GM23338 (cell line): Measurements from ENCODE around the gene ZBTB24. TPM values are rescaled to one million over a fixed set of nuclear protein-coding genes. Genes with fewer than 3 reads are reported as not detected.
A peak's percentile ranks its signal among the peaks of the same experiment; 100 is the strongest.

ENCODE experiments used
- ATAC-seq: fragments of 200-7000 bp; cut with Tn5 transposase; 3 replicates; pipeline ENCODE4 v1.9.1; 2020
- DNase-seq: peaks from one replicate; pipeline ENCODE4 v3.0.0-alpha.2; 2015; ENCODE audit warnings: low spot score
- H2AFZ ChIP-seq: fragments of 200-600 bp; sonication (generic); 2 replicates; pipeline ENCODE4 v1.8.0; 2016; ENCODE audit warnings: antibody characterized with exemption, mild to moderate bottlenecking, moderate library complexity
- H3F3A ChIP-seq: fragments of 200-600 bp; sonication (generic); replicated peaks from 2 replicates; pipeline ENCODE4 v1.8.0; 2017; ENCODE audit warnings: antibody characterized with exemption, mixed run types, low read depth
- H3K27ac ChIP-seq: fragments of 200-600 bp; sonication (generic); 2 replicates; pipeline ENCODE4 v1.6.1; 2016; ENCODE audit warnings: low read depth
- H3K27me3 ChIP-seq: fragments of 200-600 bp; sonication (generic); 2 replicates; pipeline ENCODE4 v1.8.0; 2016; ENCODE audit warnings: mild to moderate bottlenecking, mixed run types, moderate library complexity; ENCODE audit not compliant: insufficient read depth
- H3K36me3 ChIP-seq: fragments of 200-600 bp; sonication (generic); 2 replicates; pipeline ENCODE4 v1.8.0; 2016; ENCODE audit warnings: mild to moderate bottlenecking; ENCODE audit not compliant: insufficient read depth
- H3K4me1 ChIP-seq: fragments of 200-600 bp; sonication (generic); 2 replicates; pipeline ENCODE4 v1.8.0; 2016; ENCODE audit warnings: mild to moderate bottlenecking, moderate library complexity; ENCODE audit not compliant: insufficient read depth
- H3K4me2 ChIP-seq: fragments of 200-600 bp; sonication (generic); 2 replicates; pipeline ENCODE4 v1.7.1; 2017; ENCODE audit warnings: mixed run types
- H3K4me3 ChIP-seq: fragments of 200-600 bp; sonication (generic); 2 replicates; pipeline ENCODE4 v1.6.1; 2016; ENCODE audit warnings: mixed run types
- H3K79me2 ChIP-seq: fragments of 200-600 bp; sonication (generic); replicated peaks from 2 replicates; pipeline ENCODE4 v1.8.0; 2017; ENCODE audit warnings: mild to moderate bottlenecking; ENCODE audit not compliant: insufficient read depth
- H3K9me2 ChIP-seq: fragments of 200-600 bp; sonication (generic); 2 replicates; pipeline ENCODE4 v1.8.0; 2017; ENCODE audit not compliant: insufficient read depth
- H4K20me1 ChIP-seq: fragments of 200-600 bp; sonication (generic); replicated peaks from 2 replicates; pipeline ENCODE4 v1.8.0; 2017; ENCODE audit warnings: mild to moderate bottlenecking; ENCODE audit not compliant: insufficient read depth
- H3K27ac Mint-ChIP-seq: 2 replicates; pipeline ENCODE4 v1.8.0; 2020; ENCODE audit warnings: inconsistent platforms, mild to moderate bottlenecking, moderate library complexity, mixed read lengths
- H3K27me3 Mint-ChIP-seq: 3 replicates; pipeline ENCODE4 v1.8.0; 2022; ENCODE audit warnings: low read depth, mild to moderate bottlenecking, moderate library complexity, mixed read lengths, inconsistent platforms; ENCODE audit not compliant: insufficient read depth, poor library complexity
- H3K36me3 Mint-ChIP-seq: 3 replicates; pipeline ENCODE4 v1.8.0; 2021; ENCODE audit warnings: low read depth, mild to moderate bottlenecking, inconsistent platforms, moderate library complexity, mixed read lengths
- H3K4me1 Mint-ChIP-seq: 3 replicates; pipeline ENCODE4 v1.8.0; 2020; ENCODE audit warnings: mild to moderate bottlenecking, inconsistent platforms, mixed read lengths
- H3K4me3 Mint-ChIP-seq: 3 replicates; pipeline ENCODE4 v1.8.0; 2021; ENCODE audit warnings: moderate library complexity, mild to moderate bottlenecking, inconsistent platforms, mixed read lengths
- H3K9me3 Mint-ChIP-seq: 3 replicates; pipeline ENCODE4 v1.8.0; 2020; ENCODE audit warnings: moderate library complexity, mild to moderate bottlenecking, inconsistent platforms, mixed read lengths
- EZH2 ChIP-seq: fragments of 200-600 bp; sonication (generic); IDR thresholded peaks from one replicate; pipeline ENCODE4 v1.8.0; 2017; ENCODE audit warnings: antibody characterized with exemption, mild to moderate bottlenecking, low read depth; ENCODE audit not compliant: unreplicated experiment
- EZH2phosphoT487 ChIP-seq: fragments of 200-600 bp; sonication (generic); IDR thresholded peaks from one replicate; pipeline ENCODE4 v1.8.1; 2018; ENCODE audit warnings: antibody characterized with exemption; ENCODE audit not compliant: unreplicated experiment
- JUNB ChIP-seq: IDR thresholded peaks from one replicate; pipeline ENCODE4 v1.6.1; 2016; ENCODE audit warnings: antibody characterized with exemption; ENCODE audit not compliant: unreplicated experiment
- POLR2AphosphoS5 ChIP-seq: IDR thresholded peaks from 2 replicates; pipeline ENCODE4 v1.6.1; 2016; ENCODE audit warnings: antibody characterized with exemption, low read depth
- STAT1 ChIP-seq: IDR thresholded peaks from one replicate; pipeline ENCODE4 v1.6.1; 2016; ENCODE audit warnings: antibody characterized with exemption; ENCODE audit not compliant: unreplicated experiment
- ZNF114 ChIP-seq: fragments of 250-450 bp; sonication (Bioruptor Pico); IDR thresholded peaks from 2 replicates; pipeline ENCODE4 v1.5.0; 2020; ENCODE audit warnings: mild to moderate bottlenecking, moderate library complexity
- ZNF331 ChIP-seq: fragments of 250-450 bp; sonication (Bioruptor Pico); IDR thresholded peaks from 2 replicates; pipeline ENCODE4 v1.5.0; 2020; ENCODE audit warnings: low read depth, mild to moderate bottlenecking, moderate library complexity
- ZNF462 ChIP-seq: fragments of 250-450 bp; sonication (Bioruptor Pico); IDR thresholded peaks from 2 replicates; pipeline ENCODE4 v1.5.0; 2020; ENCODE audit warnings: mild to moderate bottlenecking, moderate library complexity
- polyA plus RNA-seq: library from polyadenylated mRNA; unstranded; fragments of >200 nt; fragmentation: Nextera tagmentation; extraction: Ambion mirVana; gene quantifications from 2 replicates; pipeline ENCODE4 v1.2.1, GENCODE V29; 2016
- total RNA-seq: library from RNA; depleted of rRNA; stranded (reverse); fragments of >200 nt; shearing (Covaris generic); gene quantifications from 2 replicates; pipeline ENCODE4 v1.2.3, GENCODE V29; 2014

ZBTB24 gene
- total and polyA plus RNA-seq, 2 experiments from 2014 or later, result 7.9 to 22.0 TPM

GRCh38 chr6:109456111-109456583, 26.9 kb downstream of the ZBTB24 start:
- Histone ChIP-seq H3K4me1 (peaks cover 30% of the 10 kb centered on the region), H3K27me3 (no peaks in the 10 kb centered on the region; the same call in 1 of the 2 replicates), H2AFZ (peak overlapping the region; percentile 95), H3K79me2 (no peaks in the 10 kb centered on the region), H3K4me3 (peak overlapping the region; percentile 94), H3K4me2 (peak overlapping the region; percentile 85), H3K27ac (no peak overlapping the region), H3K9me2 (no peaks in the 10 kb centered on the region), H4K20me1 (peaks cover 6% of the 10 kb centered on the region; the same call in 1 of the 2 replicates), H3K36me3 (peaks cover 1% of the 10 kb centered on the region; the same call in 1 of the 2 replicates), H3F3A (peaks cover 9% of the 10 kb centered on the region; the same call in 1 of the 2 replicates)
- peak; percentile 71 for DNase-seq
- TF ChIP-seq EZH2phosphoT487 (no peak), POLR2AphosphoS5 (no peak), ZNF114 (CRISPR knock-in tag) (no peak), ZNF462 (CRISPR knock-in tag) (no peak), EZH2 (no peak), STAT1 (no peak), JUNB (no peak), ZNF331 (CRISPR knock-in tag) (no peak)
- Mint-ChIP-seq H3K27ac (no peak overlapping the region), H3K4me1 (peaks cover 38% of the 10 kb centered on the region), H3K9me3 (no peaks in the 10 kb centered on the region), H3K36me3 (peaks cover 7% of the 10 kb centered on the region; the same call in 2 of the 3 replicates), H3K4me3 (peak overlapping the region; percentile 97), H3K27me3 (peaks cover 27% of the 10 kb centered on the region)
- ATAC-seq, result peak; percentile 52
